Activated CD4-positive, alpha-beta T cell treated with anti-CD3 and anti-CD28 coated beads for 4 hours (primary cell): Measurements from ENCODE around the gene GABRB3.

ENCODE experiments used
- DNase-seq, 2 donors: peaks; one replicate each; pipeline ENCODE4 v3.0.0-alpha.2; 2020

The GABRB3 gene

GRCh38 chr15:26624128-26624527 is 148.7 kb downstream of the GABRB3 start:
- no peak for DNase-seq

GRCh38 chr15:26623071-26623470 is 149.8 kb downstream of the GABRB3 start:
- DNase-seq: no peak

GRCh38 chr15:26621816-26622215 is 151.1 kb downstream of the GABRB3 start:
- no peak for DNase-seq

GRCh38 chr15:26620528-26621458 is 152.1 kb downstream of the GABRB3 start:
- no peak for DNase-seq

- no peak for DNase-seq
Observed at GRCh38 chr15:26615927-26616302, 157.0 kb downstream of the GABRB3 start.

- no peak for DNase-seq
Observed at GRCh38 chr15:26615188-26615926, 157.5 kb downstream of the GABRB3 start.

GRCh38 chr15:26614734-26615133 is 158.1 kb downstream of the GABRB3 start:
- DNase-seq: no peak

GRCh38 chr15:26598704-26599103 is 174.2 kb downstream of the GABRB3 start:
- DNase-seq: no peak

GRCh38 chr15:26595611-26596010 is 177.3 kb downstream of the GABRB3 start:
- DNase-seq: no peak

GRCh38 chr15:26590676-26591075 is 182.2 kb downstream of the GABRB3 start:
- no peak for DNase-seq

GRCh38 chr15:26582840-26583239 is 190.0 kb downstream of the GABRB3 start:
- DNase-seq: no peak

- DNase-seq: no peak
Observed at GRCh38 chr15:26580943-26581342, 191.9 kb downstream of the GABRB3 start.

GRCh38 chr15:26572602-26573350 is 200.1 kb downstream of the GABRB3 start:
- no peak for DNase-seq

- no peak for DNase-seq
Observed at GRCh38 chr15:26571346-26571745, 201.5 kb downstream of the GABRB3 start.

GRCh38 chr15:26565542-26565941 is 207.3 kb downstream of the GABRB3 start:
- DNase-seq: no peak

GRCh38 chr15:26564361-26564760 is 208.5 kb downstream of the GABRB3 start:
- no peak for DNase-seq

GRCh38 chr15:26562336-26562735 is 210.5 kb downstream of the GABRB3 start:
- no peak for DNase-seq

- no peak for DNase-seq
Observed at GRCh38 chr15:26561896-26562295, 211.0 kb downstream of the GABRB3 start.

GRCh38 chr15:26561130-26561529 is 211.7 kb downstream of the GABRB3 start:
- no peak for DNase-seq

- no peak for DNase-seq
Observed at GRCh38 chr15:26555898-26556297, 217.0 kb downstream of the GABRB3 start.

- no peak for DNase-seq
Observed at GRCh38 chr15:26551473-26551872, 221.4 kb downstream of the GABRB3 start.

GRCh38 chr15:26550880-26551279 is 222.0 kb downstream of the GABRB3 start:
- DNase-seq: no peak

- DNase-seq: no peak
Observed at GRCh38 chr15:26537663-26538062, 235.2 kb downstream of the GABRB3 start.
